Activated CD4-positive, alpha-beta T cell treated with anti-CD3 and anti-CD28 coated beads, Interleukin-10, Interleukin-2, amounts not matched to agents 100 ng/mL and 50 ng/mL, durations not matched to agents 16 hours and 8 hours (primary cell): ENCODE results near the gene LRCH3.

Source experiments
- DNase-seq: peaks from one replicate; pipeline ENCODE4 v3.0.0-alpha.2; 2020

Gene LRCH3

DNA sequence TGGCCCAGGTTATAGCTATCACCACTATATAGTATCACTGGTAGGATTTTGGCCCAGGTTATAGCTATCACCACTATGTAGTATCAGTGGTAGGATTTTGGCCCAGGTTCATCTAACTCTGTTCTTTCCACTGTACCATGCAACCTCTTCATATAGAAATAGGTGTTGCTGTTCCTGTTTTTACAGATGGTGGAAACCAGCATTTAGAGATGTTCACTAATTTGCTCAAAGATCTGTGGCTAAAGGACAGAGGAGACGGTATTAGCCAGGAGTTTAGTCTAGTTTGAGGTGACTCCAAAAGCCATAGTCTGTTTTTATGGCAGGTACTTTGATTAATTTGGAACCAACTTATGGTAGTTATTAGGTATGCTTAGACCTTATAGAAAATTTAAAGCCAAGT lies 3.1 kb downstream of the LRCH3 start:
- DNase-seq: no peak

DNA sequence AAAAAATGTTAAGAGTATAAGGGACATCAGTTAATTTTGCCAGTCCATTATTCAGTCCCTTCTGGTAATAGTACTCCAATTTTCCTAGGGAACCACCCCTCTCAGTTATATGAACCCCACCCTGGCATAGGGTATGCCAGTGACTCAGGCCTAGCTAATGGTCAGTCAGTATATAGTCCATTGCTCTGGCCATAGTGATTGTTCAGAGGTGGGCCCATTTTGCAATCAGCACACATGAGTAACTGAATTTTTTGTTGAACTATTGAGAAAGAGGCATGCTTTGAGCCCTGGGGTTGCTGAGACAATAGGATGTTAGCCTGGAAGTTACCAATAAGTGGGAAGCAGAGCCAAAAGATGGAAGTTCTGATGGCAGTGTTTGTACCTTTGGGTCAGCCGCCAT lies 4.1 kb downstream of the LRCH3 start:
- no peak for DNase-seq

DNA sequence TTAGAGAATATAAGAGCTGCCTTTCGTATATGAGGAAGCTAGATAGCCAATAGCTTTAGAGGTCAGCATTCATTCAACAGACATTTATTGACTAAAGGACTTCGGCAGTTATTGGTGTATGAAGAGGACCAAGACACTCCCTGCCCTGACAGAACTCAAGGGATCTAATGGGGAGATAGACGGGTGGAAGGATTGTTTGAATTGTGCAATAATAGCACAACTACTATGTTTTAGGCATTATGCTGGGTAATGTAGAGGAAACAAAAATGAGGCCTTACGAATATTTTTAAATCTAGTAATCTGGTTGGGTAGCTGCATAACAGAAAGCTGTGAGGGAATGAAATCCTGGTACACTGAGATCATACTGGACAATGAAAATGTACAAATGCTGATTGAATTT lies 5.0 kb downstream of the LRCH3 start:
- no peak for DNase-seq

DNA sequence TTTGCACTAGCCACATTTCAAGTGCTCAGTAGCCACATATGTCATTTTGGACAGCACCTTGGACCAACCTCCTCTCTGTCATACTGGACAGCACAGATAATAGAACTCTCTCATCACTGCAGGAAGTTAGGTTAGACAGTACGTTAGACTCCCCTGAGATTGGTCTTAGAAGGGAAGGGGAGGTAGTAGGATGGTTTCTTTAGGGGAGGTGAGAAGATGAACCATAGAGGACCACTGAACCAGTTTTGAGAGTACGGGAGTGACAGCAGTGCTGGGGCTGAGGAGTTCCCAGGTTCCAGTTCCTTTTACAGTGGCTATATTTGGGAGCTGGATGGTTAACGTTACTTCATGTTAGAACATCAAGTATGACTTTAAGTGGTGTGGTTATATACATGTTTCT lies 7.8 kb downstream of the LRCH3 start:
- no peak for DNase-seq

DNA sequence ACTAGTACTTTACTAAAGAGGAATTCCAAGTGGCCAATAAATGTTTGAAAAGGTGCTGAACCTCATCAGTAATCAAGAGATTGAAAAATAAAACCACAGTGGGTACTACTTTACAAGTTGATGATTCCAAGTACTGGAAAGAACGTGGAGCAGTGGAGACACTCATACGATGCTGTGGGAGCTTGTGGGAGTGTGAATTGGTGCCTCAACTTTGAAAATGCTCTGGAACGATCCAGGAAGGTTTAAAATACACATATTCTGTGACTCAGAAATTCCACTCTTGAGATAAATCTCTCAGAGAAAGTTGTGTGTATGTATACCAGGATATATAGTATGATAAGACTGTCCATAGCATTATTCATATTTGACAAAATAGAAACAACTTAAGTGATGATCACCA lies 9.3 kb downstream of the LRCH3 start:
- DNase-seq: no peak

DNA sequence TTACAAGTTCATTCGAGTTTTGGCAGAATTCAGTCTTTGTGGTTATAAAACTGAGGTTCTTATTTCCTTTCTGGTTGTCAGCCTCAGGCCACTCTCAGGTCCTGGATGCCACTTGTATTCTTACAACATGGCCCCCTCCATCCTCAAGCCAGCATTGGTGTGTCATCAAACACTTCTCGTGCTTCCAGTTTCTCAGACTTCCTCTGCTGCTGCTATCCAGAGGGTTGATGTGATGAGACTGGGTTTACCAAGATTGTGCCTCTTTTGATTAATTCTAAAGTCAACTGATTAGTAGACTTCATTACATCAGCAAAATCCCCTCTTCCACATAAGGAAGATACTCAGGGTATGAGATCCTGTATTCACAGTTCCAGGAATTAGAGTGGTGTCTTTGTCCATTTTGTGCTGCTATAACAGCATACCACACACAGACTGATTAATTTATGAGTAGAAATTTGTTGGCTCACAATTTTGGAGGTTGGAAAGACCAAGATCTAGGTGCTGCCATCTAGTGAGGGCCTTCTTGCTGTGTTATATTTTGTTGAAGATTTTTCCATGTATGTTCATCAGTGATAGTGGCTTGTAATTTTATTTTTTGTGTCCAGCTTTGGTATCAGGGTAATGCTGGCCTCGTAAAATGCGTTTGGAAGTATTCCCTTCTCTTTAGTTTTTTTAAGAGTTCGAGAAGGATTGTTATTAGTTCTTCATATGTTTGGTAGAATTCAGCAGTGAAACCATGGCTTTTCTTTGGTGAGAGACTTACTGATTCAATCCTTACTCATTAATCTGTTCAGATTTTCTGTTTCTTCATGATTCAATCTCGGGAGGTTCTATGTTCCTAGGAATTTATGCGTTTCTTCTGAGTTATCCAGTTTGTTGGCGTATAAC lies 11.1 kb downstream of the LRCH3 start:
- DNase-seq: peak; percentile 61

DNA sequence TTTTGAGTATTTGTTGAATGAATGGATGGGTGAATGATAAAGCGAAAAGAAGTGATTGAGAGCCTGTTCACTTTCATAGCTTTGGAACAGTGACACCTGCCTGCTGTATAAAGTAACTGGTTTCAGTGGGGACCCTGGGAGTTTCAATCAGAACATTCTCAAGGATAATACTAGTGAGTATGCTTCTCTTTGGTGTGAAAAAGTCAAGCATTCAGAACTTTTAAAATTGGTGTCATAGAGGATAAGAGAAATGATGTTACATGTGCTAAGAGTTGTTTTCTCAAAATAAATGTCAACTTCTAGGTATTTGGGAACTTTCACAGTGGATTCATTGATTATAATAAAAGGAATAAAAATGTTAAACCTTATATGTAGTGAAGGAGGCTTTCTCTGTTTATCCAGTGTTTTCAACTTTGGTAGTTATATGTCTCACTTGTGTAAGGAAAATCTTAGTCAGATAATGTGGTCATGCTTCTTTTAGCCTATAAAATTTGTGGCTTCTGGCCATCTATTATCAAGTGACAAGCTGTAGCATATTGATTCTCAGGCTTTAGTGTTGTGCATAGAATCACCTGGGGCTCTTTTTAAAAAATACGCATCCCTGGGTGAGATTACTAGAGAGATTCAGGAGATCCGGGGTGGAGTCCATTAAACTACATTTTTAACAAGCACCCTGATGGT lies 11.9 kb downstream of the LRCH3 start:
- no peak for DNase-seq

DNA sequence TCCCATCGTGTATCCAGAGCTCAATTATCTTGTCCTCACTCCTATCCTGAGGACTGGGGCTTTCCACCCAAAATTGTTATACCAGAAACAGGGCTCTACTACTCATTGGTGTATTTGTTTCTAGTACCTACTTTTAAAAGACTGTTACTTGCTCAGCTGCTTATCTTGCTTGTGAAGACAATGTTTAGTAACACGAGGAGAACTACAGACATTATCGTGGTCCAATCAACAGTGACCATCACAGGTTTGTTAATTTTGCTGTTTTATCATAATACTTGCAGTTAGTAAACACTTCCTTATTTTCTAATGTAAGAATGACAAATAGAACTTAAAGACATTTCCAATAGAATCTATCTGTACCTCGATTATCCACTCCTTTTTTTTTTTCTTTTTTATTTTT lies 13.5 kb downstream of the LRCH3 start:
- DNase-seq: no peak

DNA sequence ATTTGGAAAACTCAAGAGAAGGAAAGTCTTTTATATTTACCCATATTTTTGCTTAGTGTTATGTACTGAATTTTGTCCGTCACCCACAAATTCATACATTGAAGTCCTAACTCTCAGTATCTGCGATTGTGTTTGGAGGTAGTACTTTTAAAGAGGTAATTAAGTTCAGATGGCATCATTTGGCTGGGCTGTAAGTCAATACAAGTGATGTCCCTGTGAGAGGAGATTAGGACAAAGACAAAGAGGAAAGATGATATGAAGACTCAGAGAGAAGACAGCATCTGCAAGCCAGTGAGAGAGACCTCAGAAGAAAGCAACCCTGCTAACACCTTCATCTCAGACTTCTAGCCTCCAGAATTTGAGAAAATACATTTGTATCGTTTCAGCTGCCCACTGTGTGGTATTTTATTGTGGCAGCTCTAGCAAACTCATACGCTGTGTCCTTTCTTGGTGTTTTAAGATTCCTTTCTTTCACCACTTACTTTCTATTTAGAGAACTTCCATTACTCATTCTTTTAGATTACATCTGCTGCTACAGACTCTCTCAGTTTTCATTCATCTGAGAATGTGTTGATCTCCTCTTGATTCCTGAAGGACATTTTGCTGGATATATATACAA lies 17.0 kb downstream of the LRCH3 start:
- no peak for DNase-seq

DNA sequence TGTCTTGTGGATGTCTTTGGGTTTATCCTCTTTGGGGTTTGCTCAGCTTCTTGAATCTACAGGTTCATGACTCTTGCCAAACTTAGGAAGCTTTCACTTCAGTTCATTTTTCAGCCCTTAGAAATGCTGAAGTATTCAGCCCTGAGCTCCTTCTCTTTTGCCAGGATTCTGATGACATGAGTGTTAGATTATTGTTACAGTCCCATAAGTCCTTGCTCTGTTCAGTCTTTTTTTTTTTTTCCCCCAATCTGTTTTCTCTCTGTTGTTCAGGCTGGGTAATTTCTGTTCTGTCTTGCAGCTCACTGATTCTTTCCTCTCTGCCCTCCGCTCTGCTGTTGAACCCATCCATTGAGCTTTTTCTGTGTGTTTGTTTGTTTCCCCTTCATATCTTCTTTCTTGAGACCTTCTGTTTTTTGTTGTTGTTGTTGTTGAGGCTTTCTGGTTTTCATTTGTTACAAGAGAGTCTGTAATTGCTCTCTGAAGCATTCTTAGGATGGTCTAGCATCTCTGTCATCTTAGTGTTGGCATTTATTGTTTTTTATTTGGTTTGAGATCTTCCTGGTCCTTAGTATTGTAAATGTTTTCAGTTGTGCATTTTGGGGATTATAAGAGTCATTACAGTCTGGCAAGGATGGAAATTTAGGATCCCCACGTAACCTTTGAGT lies 18.4 kb downstream of the LRCH3 start:
- DNase-seq: no peak

DNA sequence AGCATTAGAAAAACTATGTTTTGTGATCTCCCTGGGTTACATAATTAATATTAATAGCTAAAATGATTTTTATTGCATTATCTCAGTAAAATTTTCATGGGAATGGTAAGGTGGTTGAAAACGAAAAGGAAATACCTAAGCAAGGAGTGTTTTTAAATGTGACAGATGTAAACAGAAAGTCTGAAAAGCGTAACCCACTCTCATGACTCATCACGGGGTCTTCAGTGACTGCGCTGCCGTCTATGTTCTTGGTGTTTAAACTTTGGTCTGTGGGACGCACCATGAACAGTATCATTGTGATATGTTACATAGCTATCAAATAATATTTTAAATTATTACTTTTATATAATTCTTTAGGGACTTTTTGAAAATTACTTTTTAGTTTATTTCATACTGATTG lies 19.8 kb downstream of the LRCH3 start:
- DNase-seq: no peak

DNA sequence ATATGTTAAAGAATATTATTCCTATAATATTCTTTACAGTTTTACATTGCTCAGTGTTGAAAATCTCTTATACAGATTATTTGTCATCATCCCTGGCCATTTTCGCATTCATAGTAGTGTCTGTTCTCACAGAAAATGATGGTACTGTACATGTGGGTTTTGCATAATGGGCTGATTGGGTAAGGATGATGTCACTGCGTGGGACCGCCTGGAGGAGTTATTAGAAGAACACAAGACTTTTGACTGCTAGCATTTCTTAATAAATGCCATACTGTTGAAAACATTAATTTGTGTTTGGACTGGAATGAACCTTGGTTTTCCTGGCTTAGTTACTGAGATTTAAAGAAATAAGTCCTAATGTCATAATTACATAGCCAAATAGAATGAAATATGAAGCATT lies 20.3 kb downstream of the LRCH3 start:
- DNase-seq: no peak

DNA sequence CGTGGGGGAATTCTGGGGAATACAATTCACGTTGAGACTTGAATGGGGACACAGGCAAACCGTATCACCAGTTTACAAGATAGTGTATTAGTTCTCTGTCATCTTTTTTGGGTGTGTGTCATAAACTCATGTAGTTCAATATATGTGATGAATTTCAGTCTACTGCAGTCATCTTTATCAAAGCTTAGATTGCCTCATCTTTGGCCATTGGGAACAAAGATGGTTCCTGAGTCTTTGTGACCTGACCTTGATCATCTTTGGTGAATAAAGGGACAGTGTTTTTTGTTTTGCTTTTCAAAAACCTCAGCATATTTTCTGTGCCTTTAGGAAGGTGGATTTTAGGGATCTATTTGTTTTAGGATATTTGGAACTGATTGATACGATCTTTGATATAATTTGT lies 23.3 kb downstream of the LRCH3 start:
- no peak for DNase-seq

DNA sequence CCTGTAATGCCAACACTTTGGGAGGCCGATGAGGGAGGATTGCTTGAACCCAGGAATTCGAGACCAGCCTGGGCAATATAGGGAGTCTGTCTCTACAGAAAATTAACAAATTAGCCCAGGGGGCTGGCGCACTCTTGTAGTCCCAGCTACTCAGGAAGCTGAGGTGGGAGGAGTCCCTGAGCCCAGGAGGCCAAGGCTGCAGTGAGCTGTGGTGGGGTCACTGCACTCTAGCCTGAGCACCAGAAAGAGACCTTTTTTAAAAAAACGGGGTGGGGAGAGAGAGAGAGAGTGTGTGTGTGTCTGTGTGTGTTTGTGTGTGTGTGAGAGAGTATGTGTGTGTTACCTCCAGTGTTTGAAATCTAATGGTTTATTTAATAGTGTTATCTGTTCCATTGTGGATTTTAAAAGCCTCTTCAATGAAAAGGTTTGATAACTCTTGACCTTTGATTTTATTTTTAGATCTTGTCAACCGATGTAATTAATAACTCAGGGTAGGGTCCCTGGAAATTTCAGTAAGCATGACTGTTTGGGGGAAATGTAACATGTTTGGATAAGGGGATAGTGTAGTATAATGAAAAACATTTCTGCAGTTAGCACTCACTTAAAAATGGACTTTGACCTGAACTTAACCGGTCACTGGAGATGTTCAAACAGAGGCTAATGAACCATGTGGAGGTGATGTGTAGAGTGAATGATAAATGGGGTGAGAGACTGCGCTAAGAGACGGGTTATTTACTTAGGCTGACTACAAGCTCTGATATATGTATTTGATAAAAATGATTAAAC lies 29.7 kb downstream of the LRCH3 start:
- DNase-seq: no peak

DNA sequence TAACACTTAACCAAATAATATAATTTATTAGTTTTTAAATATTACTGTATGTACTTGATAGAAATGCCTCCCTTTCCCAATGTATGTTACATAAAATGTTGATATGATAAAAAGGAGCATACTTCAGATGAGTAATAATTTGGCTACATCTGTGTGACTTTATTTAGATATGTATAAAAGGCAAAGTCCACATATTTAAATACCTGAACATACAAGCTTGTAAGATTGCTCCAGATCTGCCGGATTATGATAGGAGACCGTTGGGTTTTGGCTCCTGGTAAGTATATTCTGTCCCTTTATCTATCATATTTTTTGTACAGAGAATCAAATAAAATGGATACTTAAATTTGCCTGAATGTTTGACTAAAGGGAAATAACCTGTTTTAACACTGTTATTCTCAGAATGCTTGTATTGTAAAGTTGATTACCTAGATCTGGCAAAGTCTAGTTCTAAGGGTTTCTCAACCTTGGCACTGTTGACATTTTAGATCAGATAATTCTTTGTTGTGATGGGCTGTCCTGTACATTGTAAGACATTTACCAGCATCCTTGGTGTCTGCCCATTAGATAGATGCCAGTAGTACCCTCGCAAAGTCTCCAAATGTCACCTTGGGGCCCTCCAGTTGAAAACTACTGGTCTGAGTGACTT lies 38.5 kb downstream of the LRCH3 start:
- no peak for DNase-seq

DNA sequence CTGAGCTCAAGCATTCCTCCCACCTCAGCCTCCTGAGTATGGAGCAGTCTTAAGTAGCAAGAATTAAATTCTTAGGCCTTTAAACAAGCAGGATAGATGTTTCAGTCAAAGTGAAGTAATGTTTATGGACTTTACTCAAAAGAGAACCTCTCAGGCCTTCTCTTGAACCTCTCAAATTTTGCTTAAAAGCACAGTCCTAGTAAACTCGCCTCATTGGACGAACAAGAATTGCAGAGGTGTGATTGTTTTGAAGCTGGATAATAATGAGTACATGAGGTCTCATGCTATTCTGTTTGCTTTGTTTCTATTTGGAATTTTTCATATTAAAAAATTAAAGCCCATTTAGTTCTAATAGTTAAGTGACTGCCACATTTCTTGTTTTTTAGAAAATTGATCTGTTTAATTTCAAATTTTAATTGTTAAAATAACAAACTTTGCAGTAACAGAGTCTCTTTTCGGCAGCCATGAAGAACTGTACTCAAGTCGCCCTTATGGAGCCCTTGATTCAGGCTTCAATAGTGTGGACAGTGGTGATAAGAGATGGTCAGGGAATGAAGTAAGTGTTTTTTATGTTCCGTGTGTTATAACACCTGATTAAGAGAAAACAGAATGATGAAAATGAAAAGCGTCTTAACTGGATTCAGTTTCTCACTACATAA lies 39.4 kb downstream of the LRCH3 start:
- no peak for DNase-seq

DNA sequence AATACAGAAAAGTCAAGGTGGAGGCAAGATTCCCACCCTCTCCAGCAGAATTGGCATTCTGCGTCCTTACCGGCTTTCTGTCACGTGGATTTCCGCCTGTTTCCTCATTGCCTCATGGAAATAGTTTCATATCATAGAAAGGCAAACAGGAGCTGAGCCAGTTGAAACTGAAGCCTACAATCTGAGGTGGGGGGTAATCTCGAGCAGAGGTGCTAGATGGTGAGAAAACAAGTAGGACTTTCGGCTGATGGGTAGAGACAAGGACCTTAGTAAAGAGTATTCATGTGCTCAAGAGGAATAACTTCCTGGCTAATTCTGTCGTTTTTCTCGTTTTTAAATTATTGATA lies 39.9 kb downstream of the LRCH3 start:
- no peak for DNase-seq

DNA sequence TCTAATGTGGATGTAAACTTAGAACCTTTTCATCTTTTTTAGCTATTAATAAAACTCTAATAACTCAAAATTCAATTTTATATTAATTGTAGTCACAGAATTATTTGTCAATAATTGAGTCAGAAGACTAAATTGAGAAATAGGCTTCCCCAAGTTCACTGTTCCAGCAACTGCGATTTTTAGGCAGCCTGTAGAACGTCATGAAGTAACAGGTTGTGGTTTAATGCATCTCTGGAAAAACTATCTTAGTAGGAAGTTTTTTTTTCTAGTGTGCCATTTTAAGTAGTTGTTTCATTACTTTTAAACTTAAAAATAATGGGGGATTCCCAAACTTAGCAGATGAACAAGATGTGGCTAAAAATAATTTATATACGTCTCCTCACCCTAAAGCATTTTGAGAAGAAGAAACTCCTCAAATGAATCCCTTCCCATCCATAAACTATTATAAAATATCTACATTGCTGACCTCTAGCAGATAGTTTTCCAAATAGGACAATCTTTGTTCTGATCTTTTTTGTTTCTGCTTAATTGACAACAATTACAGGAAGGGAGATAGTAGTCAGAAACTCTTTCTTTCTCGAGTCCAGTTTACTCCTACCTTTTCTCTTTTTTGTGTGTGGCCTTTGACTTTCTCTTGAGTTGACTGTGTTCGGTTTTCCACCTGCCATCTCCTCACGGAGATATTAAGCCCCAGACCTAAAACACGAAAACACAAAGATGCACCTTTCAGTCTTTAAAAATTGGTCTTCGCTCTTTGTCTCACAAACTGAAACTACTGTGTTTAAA lies 43.1 kb downstream of the LRCH3 start:
- DNase-seq: no peak

DNA sequence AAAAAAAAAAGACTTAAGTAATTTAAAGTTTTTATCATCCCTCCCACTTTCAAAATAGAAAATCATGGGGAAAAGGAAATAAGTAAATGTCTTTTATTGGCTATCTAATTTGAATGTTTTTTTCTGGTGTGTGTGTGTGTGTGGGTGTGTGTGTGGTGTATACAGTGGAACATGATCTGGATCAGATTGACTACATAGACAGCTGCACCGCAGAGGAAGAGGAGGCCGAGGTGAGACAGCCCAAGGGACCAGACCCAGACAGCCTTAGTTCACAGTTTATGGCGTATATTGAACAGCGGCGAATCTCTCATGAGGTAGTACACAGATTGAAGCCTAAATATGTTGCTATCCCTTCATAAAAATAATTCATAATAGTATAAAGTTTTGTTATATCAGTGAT lies 44.5 kb downstream of the LRCH3 start:
- no peak for DNase-seq

DNA sequence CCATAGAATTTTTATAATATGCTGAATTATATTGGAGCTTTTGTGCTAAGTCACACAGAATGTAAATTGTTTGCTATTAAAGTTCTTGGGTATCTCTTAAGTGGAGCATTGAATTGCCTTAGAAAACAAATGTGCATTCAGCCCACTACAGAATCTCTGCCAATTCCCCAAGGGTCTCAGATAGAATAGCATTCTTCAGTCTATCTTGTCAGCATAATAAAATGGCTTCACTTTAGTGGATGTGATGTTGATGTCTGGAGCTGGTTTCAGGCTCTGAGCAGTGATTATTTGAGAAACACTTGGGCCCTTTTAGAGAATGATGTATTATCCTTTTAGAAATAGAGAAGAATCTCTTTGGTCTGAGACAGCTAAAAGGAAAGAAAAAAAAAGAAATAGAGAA lies 45.2 kb downstream of the LRCH3 start:
- no peak for DNase-seq

DNA sequence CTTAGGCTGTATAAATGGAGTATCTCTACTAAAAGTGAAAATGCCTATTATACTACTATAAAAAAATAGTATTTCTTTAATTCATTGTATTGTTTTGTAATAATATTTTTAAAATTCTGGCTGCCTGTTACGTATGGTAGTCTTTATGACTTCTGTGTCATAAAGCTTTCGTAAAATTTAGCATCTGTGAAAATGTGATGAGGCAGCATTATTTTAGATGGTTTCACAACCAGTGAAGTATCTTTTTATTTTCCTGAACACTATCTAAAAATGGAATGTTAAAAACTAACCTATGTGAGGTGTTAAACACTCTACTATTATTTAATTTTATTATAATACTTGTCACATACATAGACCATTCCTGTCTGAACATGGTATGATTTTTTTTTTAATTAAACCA lies 46.2 kb downstream of the LRCH3 start:
- no peak for DNase-seq
